Right lobe of liver (tissue), 6 donors: ENCODE results near the gene MAP2K4. TPM values are rescaled to one million over a fixed set of nuclear protein-coding genes. Genes with fewer than 3 reads are reported as not detected.

Experiments
- ATAC-seq, 4 donors: fragments of 200-7000 bp; cut with Tn5 transposase; one replicate each; pipeline ENCODE4 v1.9.1; 2020; ENCODE audit warnings: mild to moderate bottlenecking in 4 of 4, moderate library complexity in 4 of 4
- DNase-seq, 3 donors: peaks; one replicate each; pipeline ENCODE4 v3.0.0-alpha.2; 2020
- H3K27ac ChIP-seq, 3 donors: fragments of 200-600 bp; one replicate each; pipeline ENCODE4 v1.8.0; 2022
- H3K27me3 ChIP-seq, 2 donors: fragments of 200-600 bp; one replicate each; pipeline ENCODE4 v1.8.0; 2022
- H3K36me3 ChIP-seq, 4 donors: fragments of 200-600 bp; sonication (generic) in 1 of 4; one replicate each; pipeline versions ENCODE4 v1.5.1 to v1.8.0; 2017 to 2022; ENCODE audit warnings: control low read depth in 1 of 4
- H3K4me1 ChIP-seq, 4 donors: fragments of 200-600 bp; sonication (generic) in 1 of 4; one replicate each; pipeline versions ENCODE4 v1.5.1 to v1.8.0; 2017 to 2022; ENCODE audit warnings: control low read depth in 1 of 4
- H3K4me3 ChIP-seq, 3 donors: fragments of 200-600 bp; one replicate each; pipeline ENCODE4 v1.8.0; 2022
- H3K9me3 ChIP-seq, 4 donors: fragments of 200-600 bp; sonication (generic) in 1 of 4; one replicate each; pipeline versions ENCODE4 v1.5.1 to v1.8.0; 2017 to 2022; ENCODE audit warnings: control low read depth in 1 of 4
- POLR2A ChIP-seq: fragments of 450-650 bp; IDR thresholded peaks from one replicate; pipeline ENCODE4 v1.6.1; 2017; ENCODE audit warnings: antibody characterized with exemption, mild to moderate bottlenecking
- WGBS: methylation state at CpG from one replicate; pipeline ENCODE4 v1.1.6; 2018; ENCODE audit warnings: low coverage, low lambda C conversion rate; ENCODE audit not compliant: insufficient coverage; ENCODE audit errors: missing lambda C conversion rate; 5-methylcytosine and 5-hydroxymethylcytosine counted together
- intact Hi-C, 2 donors: fragments of 100-400 bp; cut with DNase I; formaldehyde crosslinking; loops; one replicate each; pipeline versions ENCODE4 v1.11.2 to v1.14.1; 2022
- total RNA-seq, 6 experiments: library from RNA; depleted of rRNA in 2 of 6; stranded (reverse); fragments of >200 nt in 2 of 6; fragmentation: NEBNext Ultra II Directional in 3 of 6; extraction: Animal tissue kit (Norgen Biotek cat#: 25700) in 3 of 6; gene quantifications; one replicate each; pipeline versions ENCODE4 v1.1.0 to v1.2.4, GENCODE V29; 2016 to 2023
- TF ChIP-seq, protein P1 (sequence below), 4 donors: fragments of 200-600 bp in 3 of 4; fragments of 450-650 bp in 1 of 4; IDR thresholded peaks; one replicate each; pipeline versions ENCODE4 v1.5.1 to v1.8.0; 2016 to 2022; ENCODE audit warnings: antibody characterized with exemption in 4 of 4, mild to moderate bottlenecking in 2 of 4
- donor health status: DM: no; HTN: yes; CAD: no.
- donor health status: DM: no; HTN: no; CAD: no.
- donor health status: DM: no; HTN: no; CAD: no.
- donor health status: DM: no; HTN: yes; CAD: no.
- donor health status: DM: no; HTN: yes; CAD: no.

The MAP2K4 gene
- total RNA-seq, 6 experiments from 2014 or later: 14.9 to 23.7 (median 18.7) TPM

DNA sequence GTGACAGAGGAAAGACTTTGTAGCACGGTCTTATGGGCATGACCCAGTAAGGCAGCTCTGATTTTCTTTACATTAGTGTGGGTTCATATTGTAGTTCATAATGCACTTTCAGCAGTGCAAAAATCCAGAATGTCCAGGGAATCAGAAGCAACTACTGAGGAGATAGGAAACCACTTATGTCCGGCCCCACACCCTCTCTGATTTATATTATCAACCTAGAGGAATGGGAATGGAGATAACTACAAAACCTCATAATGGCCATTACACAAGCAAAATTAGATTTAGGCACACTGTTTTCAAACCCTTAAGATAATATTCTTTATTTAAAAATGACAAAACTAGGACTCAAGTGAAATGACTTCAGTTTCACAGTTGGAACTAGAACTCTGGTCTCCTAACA lies 7.9 kb downstream of the MAP2K4 start:
- ATAC-seq (no peak), DNase-seq (no peak)
- no peaks in the 10 kb centered on the region for H3K9me3 ChIP-seq
- no peaks in the 10 kb centered on the region for H3K36me3 ChIP-seq
- 88% methylated on average over 2 of the region's 2 CpGs for WGBS
- no peak overlapping the region for H3K27ac ChIP-seq
- no peaks in the 10 kb centered on the region for H3K27me3 ChIP-seq
- intact Hi-C loops: no loop called here
- no peak overlapping the region for H3K4me3 ChIP-seq
- TF ChIP-seq POLR2A: no peak
- TF ChIP-seq, protein P1, sequence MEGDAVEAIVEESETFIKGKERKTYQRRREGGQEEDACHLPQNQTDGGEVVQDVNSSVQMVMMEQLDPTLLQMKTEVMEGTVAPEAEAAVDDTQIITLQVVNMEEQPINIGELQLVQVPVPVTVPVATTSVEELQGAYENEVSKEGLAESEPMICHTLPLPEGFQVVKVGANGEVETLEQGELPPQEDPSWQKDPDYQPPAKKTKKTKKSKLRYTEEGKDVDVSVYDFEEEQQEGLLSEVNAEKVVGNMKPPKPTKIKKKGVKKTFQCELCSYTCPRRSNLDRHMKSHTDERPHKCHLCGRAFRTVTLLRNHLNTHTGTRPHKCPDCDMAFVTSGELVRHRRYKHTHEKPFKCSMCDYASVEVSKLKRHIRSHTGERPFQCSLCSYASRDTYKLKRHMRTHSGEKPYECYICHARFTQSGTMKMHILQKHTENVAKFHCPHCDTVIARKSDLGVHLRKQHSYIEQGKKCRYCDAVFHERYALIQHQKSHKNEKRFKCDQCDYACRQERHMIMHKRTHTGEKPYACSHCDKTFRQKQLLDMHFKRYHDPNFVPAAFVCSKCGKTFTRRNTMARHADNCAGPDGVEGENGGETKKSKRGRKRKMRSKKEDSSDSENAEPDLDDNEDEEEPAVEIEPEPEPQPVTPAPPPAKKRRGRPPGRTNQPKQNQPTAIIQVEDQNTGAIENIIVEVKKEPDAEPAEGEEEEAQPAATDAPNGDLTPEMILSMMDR (IDR thresholded peaks at IDR 0.05): no peak
- peaks cover 0 to 26% (median 8%) of the 10 kb centered on the region in 4 donors for H3K4me1 ChIP-seq

DNA sequence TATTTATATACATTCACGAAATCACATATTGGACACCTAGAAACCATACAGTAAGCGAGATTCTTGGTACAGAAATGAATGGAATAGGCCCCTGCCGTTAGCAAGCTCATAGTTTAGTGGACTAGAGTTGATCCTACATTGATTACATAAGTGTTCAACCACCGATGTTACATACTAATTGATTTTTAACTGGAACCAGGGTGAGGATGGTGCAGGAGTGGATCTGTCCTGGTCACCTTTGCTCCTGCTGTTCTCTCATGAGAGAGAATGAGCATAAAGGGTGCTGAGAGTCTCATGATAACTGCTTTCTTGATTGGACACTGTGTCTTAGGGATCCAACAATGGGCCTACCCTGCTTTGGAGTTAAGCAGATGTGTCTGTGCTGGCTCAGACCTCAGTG lies 13.9 kb downstream of the MAP2K4 start:
- peak; percentile 58 to 88 (median 78) for ATAC-seq
- 63% methylated on average over 4 of the region's 4 CpGs for WGBS

DNA sequence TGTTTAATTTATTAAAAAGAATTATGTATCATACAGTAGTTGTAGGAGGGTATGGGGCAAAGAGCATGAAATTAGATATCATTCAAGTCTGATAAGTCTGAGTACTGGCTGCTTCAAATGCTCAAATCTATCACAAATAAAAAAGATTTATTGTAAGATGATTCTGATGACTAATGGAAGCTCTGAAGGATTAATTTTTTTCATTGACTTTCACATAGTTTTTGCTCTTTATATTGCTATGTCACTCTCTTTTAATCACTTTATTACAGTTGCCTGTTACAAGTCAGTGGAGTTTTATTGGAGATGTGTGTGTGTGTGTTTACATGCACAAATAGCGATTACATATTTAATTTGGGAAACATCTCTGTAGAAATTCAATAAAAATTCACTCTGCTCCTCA lies 15.0 kb downstream of the MAP2K4 start:
- H3K27me3 ChIP-seq: no peaks in the 10 kb centered on the region
- DNase-seq (no peak), ATAC-seq (no peak)
- H3K36me3 ChIP-seq: no peaks in the 10 kb centered on the region
- no peak overlapping the region for H3K27ac ChIP-seq
- peaks cover 0 to 16% (median 0%) of the 10 kb centered on the region in 4 donors for H3K4me1 ChIP-seq
- no peak overlapping the region for H3K4me3 ChIP-seq
- intact Hi-C loops: no loop called here
- TF ChIP-seq, protein P1 (IDR thresholded peaks at IDR 0.05): no peak
- no peak for TF ChIP-seq POLR2A
- WGBS: 65% methylated on average over 1 of the region's 1 CpG
- H3K9me3 ChIP-seq: no peaks in the 10 kb centered on the region

More for the DNA sequence above, 13.9 kb downstream of the MAP2K4 start:
- no peaks in the 10 kb centered on the region for H3K9me3 ChIP-seq
- no peak for DNase-seq
- no peak overlapping the region for H3K27ac ChIP-seq
- no peaks in the 10 kb centered on the region for H3K27me3 ChIP-seq
- no peak overlapping the region for H3K4me3 ChIP-seq
- peaks cover 0 to 16% (median 0%) of the 10 kb centered on the region in 4 donors for H3K4me1 ChIP-seq
- no peaks in the 10 kb centered on the region for H3K36me3 ChIP-seq
- intact Hi-C loops: no loop called here
- TF ChIP-seq POLR2A: no peak
- TF ChIP-seq, protein P1 (IDR thresholded peaks at IDR 0.05): no peak

GRCh38 chr17:12037970-12038369 lies 17.3 kb downstream of the MAP2K4 start:
- intact Hi-C loops: no loop called here
- Histone ChIP-seq H3K36me3 (no peaks in the 10 kb centered on the region), H3K4me1 (peaks cover 0 to 16% (median 0%) of the 10 kb centered on the region in 4 donors), H3K27ac (no peak overlapping the region), H3K27me3 (no peaks in the 10 kb centered on the region), H3K4me3 (no peak overlapping the region), H3K9me3 (no peaks in the 10 kb centered on the region)
- TF ChIP-seq, protein P1 (IDR thresholded peaks at IDR 0.05): no peak
- TF ChIP-seq POLR2A: no peak
- DNase-seq (no peak), ATAC-seq (peak; percentile 35 to 66 (median 42))
- whole genome bisulfite sequencing: 15% methylated on average over 2 of the region's 2 CpGs

DNA sequence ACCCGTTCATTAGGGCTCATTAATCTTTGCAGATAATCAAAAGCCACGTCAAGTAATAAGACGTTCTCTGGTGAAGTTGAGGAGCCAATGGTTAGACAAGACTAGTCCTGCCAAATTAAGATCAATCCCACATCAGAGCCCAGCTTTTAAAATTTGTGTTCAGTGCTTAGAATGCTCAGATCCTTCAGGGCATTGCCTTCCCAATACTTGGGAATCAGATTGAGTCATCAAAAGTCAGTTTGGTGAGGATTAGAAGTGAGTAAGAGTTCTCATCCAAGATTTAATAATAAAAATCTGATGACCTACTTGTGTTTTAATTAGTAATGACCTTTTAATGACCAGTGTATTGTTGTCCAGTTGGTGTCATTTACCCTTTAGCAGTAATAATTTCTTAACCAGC lies 19.8 kb downstream of the MAP2K4 start:
- TF ChIP-seq, protein P1 (IDR thresholded peaks at IDR 0.05): no peak
- TF ChIP-seq POLR2A: no peak
- ATAC-seq: no peak
- no peaks in the 10 kb centered on the region for H3K27me3 ChIP-seq
- peaks cover 0 to 16% (median 0%) of the 10 kb centered on the region in 4 donors for H3K4me1 ChIP-seq
- no peak overlapping the region for H3K27ac ChIP-seq
- intact Hi-C loops: no loop called here
- H3K9me3 ChIP-seq: no peaks in the 10 kb centered on the region
- no peak overlapping the region for H3K4me3 ChIP-seq
- DNase-seq: no peak
- 74% methylated on average over 3 of the region's 3 CpGs for WGBS
- no peaks in the 10 kb centered on the region for H3K36me3 ChIP-seq
